CD4-positive, alpha-beta T cell treated with Interferon gamma for 1 hour (primary cell): ENCODE results near the gene RHEX.
A peak's percentile ranks its signal among the peaks of the same experiment; 100 is the strongest.
"Not testable (repeated sequence)": the region's sequence is repeated elsewhere in the genome, so short reads cannot be mapped to it uniquely, and the experiment has no call there.

Source experiments
- DNase-seq: peaks from one replicate; pipeline ENCODE4 v3.0.0-alpha.2; 2020

RHEX gene

DNA sequence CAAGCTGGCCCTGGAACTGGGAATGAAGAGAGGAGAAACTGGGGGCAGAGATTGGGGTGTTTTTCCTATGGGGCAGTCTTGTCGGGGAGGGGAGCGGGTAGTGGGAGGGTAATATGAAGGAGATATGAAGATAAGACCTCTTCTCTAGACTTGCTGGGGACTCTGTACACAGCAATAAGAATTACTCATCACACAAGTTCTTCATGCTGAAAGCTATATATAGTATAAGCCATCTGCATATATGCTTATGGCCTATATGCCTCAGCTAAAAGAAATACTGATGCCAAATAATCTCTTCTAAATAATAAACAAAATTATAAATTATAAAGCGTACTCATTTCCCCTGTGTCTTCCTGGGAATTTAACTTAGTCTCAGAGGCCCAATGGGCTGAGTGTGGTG is 7.9 kb downstream of the RHEX start:
- DNase-seq = no peak

DNA sequence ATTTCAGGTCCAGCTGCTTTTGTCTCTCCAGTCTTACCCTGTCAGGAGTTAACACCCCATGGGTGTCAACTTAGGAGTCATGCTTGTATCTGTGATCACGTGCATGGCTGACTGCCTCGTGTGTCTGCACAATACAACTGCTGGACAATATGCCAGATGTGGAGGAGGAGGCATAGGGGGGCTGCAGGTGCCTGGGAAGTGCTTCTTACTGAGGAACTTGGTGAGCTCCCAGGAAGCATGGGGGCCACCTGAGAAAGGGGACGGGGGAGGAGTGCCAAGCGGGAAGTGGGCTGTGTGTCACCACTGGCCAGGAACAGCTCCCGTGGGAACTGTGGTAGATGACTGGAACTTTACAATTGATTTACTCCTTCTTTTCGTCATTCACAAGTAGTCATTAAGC is 9.5 kb downstream of the RHEX start:
- no peak for DNase-seq

DNA sequence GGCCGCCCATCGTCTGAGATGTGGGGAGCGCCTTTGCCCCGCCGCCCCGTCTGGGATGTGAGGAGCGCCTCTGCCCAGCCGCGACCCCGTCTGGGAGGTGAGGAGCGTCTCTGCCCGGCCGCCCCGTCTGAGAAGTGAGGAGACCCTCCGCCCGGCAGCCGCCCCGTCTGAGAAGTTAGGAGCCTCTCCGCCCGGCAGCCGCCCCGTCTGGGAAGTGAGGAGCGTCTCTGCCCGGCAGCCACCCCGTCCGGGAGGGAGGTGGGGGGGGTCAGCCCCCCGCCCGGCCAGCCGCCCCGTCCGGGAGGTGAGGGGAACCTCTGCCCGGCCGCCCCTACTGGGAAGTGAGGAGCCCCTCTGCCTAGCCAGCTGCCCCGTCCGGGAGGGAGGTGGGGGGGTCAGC is 11.0 kb downstream of the RHEX start:
- DNase-seq = not testable (repeated sequence)

DNA sequence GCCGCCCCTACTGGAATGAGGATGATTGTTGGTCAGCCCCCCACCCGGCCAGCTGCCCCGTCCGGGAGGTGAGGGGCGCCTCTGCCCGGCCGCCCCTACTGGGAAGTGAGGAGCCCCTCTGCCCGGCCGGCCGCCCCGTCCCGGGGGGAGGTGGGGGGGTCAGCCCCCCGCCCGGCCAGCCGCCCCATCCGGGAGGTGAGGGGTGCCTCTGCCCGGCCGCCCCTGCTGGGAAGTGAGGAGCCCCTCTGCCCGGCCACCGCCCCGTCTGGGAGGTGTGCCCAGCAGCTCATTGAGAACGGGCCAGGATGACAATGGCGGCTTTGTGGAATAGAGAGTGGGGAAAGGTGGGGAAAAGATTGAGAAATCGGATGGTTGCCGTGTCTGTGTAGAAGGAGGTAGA is 11.5 kb downstream of the RHEX start:
- not testable (repeated sequence) for DNase-seq

DNA sequence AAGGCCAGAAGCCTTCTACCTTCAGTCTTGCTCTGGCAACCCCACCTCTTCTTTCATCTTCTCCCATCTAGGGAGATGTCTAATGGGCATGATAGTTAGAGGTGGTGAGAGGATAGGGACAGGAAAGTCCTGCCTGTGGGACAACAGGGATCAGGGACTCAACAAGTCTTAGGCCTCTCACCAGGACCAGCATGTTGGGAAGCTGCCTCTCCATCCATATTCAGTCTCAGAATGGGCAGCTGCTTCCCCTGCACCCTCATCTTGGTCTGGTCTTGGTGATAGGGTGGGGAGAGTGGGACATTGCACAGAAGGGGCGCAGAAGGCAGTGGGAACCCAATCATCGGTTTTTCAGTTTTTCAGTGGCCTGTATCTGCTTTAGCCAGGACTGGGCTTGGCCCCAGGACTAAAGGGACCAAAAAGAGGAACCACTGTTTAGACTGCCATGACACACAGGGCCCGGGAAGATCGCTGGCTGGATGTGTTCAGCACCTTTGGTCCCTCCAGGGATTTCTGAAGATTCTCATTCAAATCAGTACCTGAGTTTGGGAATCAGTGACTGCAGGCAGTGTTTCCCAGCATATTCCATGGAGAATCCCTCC is 12.7 kb downstream of the RHEX start:
- no peak for DNase-seq

DNA sequence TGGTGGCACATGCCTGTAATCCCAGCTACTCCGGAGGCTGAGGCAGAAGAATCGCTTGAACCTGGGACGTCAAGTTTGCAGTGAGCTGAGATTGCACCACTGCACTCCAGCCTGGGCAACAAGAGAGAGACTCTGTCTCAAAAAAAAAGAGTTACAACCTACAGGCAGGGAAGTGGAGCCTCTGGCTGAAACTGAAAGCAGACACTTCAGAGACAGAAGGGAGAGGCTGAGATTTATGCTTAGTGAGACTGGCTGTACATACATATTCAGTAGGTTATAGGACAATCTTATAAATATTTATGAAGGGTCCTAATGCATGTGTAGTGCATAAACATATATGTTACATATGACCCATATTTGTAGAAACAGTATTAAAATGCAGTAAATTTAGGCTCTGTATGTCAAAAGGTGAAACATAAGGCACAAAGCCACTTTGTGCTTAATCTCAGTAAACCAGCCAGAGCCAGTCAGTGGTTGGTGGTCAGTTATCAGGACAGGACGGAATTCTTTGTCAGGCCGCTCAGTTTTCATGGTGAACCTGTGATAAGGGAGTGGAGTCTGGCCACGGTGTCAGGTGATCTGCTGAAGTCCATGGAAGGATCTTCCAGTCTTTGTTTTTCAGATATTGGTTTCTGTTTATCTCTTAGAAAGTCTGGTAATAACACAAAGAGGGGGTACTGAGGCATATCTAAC is 13.7 kb downstream of the RHEX start:
- DNase-seq = peak; percentile 12

DNA sequence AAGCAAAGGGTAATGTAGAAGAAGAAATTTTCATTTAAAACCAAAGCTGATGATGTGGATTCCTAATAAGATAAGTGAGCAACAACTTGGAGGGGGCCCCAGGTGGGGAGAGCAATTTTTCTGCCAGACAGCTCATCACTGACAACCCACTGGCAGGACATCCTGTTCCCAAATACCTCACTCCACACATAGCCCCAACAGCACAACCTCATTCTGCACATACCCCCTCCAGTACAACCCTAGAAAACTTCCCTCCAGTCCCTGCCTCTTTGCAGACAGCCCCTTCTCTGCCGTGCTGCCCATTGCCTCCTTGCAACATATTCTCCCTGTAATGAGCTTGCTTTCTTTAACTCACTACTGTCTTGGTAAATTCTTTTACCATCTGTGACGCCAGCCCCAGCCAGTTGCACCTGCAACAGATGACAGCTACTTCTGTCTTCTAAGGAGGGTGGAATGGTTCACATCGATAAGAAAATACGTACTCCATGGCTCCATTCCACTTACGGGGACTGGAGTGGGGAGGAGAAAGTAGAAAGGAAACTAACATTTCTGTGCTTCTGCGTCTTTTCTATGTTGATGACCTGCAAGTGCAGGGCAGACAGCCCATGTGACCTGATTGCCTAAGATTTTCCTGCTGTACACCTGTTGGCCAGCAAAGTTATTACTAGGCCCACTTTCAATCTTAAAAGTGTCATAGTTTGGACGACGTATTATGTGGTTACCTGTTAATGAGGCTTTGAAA is 14.7 kb downstream of the RHEX start:
- no peak for DNase-seq

DNA sequence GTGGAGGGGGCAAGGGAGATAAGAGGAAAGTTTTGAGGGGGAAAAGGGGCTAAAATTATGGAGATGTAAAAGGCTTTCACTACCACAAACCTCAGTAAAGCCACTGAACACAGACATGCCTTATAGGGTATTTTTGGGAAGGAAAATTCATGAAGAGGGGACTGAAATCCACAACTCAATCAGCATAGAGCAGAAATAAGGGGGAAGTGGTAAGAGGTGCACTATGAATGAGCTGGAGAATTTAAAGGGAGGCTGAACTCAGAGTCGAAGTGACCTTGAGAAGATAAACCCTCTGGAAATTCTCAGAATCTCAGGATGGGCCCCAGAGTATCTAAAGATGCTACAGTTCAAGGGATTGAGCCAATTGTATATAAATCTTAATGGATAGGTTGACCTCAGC is 15.3 kb downstream of the RHEX start:
- no peak for DNase-seq

DNA sequence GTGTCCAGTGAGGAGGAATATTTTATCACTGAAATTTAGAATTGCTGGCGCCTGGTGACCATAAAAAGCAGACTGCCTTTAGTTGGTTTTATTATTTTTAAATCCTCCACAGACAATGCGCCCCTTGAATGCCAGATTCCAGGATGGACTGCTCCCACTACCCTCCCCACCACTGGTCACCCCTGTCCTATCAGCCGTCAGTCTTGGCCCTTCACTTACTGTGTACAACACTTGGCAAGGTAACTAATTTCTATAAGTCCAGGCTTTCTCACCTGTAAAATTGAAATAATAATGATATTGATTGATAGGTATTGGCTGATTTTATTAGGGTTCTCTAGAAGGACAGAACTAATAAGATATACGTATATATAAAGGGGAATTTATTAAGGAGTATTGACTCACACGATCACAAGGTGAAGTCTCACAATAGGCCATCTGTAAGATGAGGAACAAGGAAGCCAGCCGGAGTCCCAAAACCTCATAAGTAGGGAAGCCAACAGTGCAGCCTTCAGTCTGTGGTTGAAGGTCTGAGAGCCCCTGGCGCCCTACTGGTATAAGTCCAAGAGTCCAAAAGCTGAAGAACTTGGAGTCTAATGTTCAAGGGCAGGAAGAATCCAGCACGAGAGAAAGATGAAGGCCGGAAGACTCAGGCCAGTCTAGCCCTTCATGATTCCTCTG is 17.8 kb downstream of the RHEX start:
- no peak for DNase-seq

DNA sequence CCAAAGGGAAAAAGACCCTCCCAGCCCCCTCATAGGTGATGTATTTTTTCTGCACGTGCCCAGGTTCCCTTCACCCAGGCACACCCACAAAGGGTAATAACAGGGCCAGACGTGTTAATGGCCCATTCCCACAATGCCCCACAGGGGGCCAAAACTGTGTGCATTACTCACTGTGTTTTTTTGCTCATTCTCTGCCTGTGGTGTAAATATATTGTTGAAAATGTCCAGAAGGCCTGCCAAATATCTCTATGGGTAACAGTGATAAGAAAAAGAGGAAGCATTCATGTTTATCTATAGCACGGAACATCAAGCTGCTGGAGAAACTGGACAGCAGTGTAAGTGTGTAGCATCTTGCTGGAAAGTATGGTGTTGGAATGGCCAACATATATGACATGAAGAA is 21.9 kb downstream of the RHEX start:
- DNase-seq = no peak

DNA sequence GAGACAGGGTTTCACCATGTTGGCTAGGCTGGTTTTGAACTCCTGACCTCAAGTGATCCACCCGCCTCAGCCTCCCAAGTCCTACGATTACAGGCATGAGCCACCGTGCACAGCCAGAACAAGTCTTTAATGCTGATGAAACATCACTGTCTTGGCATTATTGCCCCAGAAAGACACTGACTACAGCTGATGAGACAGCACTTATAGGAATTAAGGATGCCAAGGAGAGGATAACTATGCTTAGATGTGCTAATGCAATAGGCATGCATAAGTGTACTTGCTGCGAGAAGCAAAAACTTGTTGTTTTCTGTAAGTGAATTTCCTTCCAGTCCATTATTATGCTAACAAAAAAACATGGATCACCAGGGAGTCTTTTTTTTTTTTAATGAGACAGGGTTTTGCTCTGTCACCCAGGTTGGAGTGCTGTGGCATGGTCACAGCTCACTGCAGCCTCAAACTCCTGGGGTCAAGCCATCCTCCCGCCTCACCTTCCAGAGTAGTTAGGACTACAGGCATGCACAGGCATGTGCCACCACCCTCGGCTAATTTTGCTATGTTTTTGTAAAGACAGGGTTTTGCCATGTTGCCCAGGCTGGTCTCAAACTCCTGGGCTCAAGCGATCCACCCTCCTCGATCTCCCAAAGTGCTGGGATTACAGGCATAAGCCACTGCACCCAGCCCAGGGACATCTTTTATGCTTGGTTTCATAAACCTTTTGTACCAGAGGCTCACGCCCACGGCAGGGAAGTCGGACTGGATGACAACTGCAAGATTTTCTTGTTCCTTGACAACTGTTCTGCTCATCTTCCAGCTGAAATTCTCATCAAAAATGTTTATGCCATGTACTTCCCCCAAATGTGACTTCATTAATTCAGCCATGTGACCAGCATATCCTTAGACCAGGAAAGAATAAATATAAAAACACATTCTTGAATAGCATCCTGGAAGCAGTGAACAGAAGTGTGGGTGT is 23.1 kb downstream of the RHEX start:
- no peak for DNase-seq

DNA sequence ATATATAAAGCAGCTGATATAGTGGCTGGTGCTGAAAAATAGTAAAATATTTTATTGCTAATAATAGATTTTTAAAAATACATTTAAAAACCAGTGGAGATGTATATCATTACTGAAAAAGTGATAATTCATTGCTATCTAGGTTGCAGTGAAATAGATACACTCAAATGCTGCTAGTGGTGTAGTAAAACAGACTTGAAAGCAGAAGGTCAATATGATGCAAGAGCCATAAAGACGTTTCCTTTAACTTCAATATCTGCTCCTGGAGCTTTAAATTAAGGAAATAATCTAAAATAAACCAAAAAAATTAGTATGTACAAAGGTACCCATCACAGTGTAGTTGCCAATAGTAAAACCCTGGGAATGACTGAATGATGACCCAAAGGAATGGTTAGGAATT is 26.2 kb downstream of the RHEX start:
- no peak for DNase-seq

DNA sequence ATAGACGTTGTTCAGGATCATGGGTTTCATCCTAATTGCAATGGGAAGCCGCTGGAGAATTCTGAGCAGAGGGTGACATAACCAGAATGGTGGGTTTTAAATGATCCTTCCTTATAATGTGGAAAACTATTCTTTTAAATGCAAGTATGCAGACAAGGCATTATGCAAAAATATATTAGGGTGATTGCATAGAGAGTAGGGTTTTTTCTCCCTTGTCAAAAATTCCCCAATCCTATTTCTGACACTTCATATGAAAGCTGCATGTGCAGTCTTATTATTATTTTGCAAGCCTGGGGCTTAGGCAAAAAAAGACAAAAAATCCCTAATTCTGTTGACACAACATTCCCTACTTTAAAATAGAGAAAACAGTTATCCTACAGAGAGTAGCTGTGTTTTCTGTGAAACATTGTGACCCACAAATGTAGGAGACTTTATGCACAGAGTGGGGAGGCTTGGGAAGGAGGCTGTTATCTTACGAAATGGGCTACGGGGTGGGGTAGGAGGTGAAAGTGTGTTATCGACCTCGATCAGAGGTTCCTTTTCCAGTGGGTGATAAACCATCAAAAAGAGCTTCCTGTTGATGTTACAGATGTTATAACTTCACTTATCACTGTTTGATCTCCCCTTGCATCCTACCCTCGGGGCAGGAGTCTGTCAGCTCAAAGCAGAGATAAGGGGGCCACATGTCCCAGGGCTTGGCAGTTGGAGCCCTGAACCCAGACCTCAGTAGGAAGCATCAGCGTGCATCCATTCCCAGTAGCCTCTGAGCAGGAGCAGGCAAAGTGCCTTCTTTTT is 27.2 kb downstream of the RHEX start:
- no peak for DNase-seq

DNA sequence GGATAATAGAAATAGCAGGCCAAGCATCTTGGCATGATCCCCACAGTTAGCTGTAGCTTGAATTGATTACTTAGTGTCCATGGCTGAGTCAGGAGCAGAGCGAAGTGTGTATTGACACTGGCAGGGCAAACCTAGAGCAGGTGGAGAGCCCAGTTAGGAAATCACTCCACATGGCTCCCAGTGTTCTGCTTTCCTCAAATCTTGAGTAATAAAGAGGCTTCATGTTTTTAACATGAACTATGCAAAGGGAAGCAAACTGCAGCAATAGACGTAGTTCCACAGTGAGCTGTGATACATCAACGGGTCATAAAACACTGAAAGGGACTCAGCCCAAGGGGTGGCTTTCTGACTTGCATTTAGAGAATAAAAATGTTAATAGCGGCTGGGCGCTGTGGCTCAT is 28.9 kb downstream of the RHEX start:
- DNase-seq = no peak

DNA sequence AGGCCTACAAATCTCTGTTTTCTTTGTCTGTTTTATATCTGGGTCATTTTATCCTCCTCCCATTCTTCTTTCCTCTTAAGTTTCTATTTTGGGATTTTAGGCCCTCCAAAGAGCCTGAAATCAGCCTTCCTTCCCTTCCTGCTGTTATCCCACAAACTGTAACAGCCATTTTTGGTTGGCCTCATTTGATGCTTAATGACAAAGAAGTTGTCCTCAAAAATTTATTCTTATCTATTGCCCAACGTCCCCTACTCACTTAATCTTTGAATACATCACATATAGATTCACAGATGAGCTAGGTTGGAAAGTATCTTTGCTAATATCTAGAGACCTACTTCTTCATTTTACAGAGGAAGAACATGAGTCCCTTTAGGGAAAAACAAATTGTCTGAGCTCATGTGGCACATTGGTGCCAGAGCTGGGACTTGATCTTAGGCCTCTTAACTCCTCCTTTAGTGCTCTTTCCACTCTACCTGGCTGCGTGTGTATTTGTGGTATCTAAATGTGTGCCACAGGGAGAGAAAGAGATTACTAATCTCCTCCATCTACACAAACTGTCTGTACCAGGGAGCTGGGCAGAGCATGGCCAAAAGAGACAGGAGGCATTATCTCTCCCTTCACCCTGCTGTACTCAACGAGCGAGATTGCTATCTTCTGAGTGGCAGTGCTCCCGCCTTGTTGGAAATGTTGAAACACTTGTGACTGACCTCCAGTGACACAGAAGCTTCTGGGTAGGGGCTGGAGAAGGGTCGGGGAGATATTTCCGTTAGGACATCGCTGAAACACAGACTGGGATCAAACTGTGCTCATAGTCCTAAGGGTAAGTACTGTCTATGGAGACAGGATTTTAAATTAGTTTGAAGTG is 30.1 kb downstream of the RHEX start:
- no peak for DNase-seq

DNA sequence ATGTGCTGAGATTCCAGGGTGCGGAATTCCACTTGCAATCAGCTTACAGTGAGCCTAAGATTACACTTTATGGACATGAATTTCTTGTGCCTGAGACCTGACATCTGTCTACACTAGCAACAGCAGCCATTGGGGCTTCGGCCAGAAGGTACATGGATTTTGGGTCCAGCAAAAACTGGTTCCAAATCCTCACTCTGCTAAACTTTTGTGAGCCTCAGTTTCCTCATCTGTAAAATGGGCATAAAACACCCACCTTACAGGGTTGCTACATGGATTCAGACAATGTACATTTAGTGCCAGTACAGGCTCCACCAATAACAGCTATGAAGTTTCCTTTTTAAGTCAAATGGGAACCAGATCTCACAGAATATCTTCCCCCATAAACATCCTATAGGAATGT is 30.8 kb downstream of the RHEX start:
- DNase-seq = no peak

DNA sequence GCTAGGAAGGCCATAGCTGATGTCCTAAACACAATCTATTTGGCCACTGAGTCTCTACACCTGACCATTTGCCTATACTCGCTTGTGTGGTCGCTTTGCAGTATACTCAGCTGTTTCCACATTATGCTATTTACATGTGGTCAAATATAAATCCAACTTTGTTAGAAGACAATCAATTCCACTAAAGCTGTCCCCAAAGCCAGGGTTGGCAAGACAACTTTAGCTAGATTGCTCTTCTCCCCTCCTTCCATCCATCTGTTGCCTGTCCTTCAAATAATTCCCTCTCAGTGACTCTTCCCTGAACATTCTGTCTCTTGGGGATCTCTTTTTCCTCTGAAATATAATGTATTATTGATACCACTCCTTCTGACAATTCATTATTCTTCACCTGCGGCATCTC is 34.1 kb downstream of the RHEX start:
- no peak for DNase-seq

DNA sequence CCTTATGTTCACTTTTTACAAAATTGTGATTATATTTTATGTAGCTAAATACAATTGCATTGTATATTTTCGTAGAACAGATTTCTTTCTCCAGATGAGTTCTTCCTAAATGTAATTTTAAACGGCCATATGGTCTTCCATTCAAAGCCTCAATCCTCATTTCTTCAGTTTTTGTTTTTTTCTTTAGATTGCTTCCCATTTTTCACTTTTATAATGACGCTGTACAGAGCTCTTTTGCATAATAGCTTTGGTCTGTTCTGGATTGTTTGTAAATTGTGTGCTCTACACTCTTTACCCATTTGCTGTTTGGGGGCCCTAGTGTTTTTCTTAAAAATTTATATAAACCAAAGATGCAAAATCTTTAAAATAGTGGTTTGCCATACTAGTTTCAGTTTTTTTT is 36.4 kb downstream of the RHEX start:
- no peak for DNase-seq

DNA sequence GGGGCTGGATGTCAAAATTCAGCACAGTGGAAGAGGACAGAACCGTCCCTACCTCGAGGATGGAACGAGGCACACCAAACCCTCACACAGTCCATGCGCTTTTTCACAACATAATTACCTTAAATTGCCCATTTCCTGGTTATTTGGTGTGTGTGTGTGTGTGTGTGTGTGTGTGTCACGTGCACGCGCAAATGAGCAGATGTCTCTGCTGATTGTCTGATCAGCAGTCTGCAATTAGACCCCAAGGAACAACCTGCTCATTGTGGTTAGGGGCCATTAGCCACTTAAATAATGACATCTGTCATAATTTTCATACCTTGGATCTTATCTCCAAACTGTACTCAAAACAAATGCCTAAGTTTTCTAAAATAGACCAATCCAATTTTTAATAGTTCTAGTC is 41.1 kb downstream of the RHEX start:
- no peak for DNase-seq

DNA sequence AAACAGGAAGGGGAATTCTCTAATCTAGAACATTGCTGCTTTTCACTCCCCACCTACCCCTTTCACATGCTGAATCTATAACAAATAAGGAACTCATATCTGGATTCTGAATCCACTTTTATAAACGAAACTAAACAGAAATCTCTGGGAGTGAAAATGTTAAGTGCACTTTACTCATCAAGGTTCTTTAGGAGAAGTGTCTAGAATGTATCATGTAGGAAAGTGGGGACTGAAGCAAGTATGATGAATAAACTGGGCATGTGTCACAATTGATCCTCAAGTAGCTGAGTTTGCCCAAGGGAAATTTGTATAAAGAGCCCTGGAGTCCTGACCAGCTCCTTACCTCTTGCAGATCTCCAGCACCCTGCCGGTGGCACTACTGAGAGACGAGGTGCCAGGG is 44.4 kb downstream of the RHEX start:
- no peak for DNase-seq
